HG02970 (cell line): ENCODE measurements around the gene ANKRD34B.
"Not testable (repeated sequence)": the region's sequence is repeated elsewhere in the genome, so short reads cannot be mapped to it uniquely, and the experiment has no call there.

Experiments
- ATAC-seq: cut with Tn5 transposase; IDR thresholded peaks from one replicate; pipeline ENCODE4 v1.9.1; 2021; ENCODE audit warnings: mild to moderate bottlenecking, moderate library complexity, moderate number of reproducible peaks; ENCODE audit not compliant: unreplicated experiment, low FRiP score

Gene ANKRD34B

GRCh38 chr5:80569961-80570786 lies at the start of gene ANKRD34B:
TSS of gene ANKRD34B (minus strand) at chr5:80570280. CDS start at chr5:80560019, 10,261 bp downstream.
- no peak for ATAC-seq

DNA sequence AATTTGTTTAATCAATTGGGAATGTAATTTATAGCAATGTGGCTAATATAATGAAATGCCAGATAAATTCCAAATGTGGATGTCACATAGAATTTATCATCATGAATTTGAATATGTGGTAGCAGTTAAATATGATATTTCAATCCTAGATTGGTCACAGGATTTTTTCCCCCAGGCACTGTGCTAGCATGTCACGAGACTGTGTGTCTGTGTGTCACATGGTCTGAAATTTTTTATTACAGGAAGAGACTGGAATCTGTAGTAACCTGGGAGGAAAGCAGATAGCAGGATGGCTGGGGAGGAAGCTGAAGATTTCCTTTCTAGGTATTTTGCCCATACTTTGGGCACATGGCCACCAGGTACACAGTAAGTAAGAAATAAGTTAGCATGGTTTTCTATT lies 49.0 kb upstream of the ANKRD34B start:
- no peak for ATAC-seq

GRCh38 chr5:80618438-80618837 lies 48.4 kb upstream of the ANKRD34B start:
- no peak for ATAC-seq

GRCh38 chr5:80615266-80615914 lies 45.3 kb upstream of the ANKRD34B start:
- ATAC-seq: no peak

GRCh38 chr5:80609692-80610091 lies 39.6 kb upstream of the ANKRD34B start:
- ATAC-seq: no peak

DNA sequence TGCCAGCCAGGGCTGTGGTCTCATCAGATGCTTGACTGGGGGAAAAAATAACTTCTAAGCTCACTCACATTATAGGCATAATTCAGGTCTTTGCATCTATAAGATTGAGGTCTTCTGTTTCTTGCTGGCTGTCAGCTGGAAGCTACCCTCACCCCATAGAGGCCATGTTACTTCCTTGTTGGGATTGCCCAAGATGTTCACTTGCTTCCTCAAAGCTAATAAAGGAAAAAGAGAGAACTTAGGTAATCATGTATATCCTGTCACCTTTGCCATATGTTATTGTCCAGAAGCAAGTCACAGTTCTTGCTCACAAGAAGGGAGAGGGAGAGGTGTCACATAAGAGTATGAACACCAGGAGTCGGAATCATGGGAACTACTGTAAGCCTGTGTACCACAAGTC lies 38.7 kb upstream of the ANKRD34B start:
- no peak for ATAC-seq

DNA sequence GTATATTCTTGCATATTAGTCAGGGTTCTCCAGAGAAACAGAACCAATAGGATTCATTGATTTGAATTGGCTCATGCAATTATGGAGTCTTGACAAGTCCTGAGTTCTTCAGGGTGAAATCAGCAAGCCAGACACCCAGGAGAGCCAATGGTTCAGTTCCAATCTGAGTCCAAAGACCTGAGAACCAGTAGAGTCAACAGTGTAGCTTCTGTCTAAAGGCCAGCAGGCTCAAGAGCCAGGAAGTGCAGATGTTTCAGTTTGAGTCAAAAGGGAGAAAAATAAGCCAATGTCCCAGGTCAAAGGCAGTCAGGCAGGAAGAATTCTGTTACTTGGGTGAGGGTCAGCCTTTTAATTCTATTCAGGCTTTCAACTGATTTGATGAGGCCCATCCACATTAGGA lies 37.8 kb upstream of the ANKRD34B start:
- no peak for ATAC-seq

- no peak for ATAC-seq
Observed at GRCh38 chr5:80607343-80607742, 37.3 kb upstream of the ANKRD34B start.

- ATAC-seq: no peak
Observed at GRCh38 chr5:80600943-80601693, 31.0 kb upstream of the ANKRD34B start.

- ATAC-seq: no peak
Observed at GRCh38 chr5:80597500-80597899, 27.4 kb upstream of the ANKRD34B start.

- no peak for ATAC-seq
Observed at GRCh38 chr5:80594810-80595209, 24.7 kb upstream of the ANKRD34B start.

GRCh38 chr5:80592761-80593160 lies 22.7 kb upstream of the ANKRD34B start:
- no peak for ATAC-seq

- ATAC-seq: no peak
Observed at GRCh38 chr5:80592105-80592504, 22.0 kb upstream of the ANKRD34B start.

DNA sequence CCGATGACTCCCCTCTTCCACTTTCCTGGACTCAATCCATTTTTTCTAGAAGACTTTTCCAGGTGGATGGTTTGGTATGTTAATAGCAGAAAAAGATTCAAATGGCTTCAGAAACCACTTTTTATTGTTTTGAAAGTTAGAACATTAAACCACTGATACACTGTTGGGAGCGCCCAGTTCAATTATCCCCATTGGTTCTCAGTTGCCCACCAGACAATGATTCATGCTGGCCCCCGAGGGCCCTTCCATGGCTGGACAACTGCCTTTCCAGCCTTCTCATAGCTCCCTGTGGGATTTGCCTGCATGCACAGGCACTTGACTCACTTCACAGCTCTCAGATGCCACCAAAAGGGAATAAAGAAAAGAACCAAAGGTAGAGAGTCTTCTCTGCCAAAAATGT lies 21.3 kb upstream of the ANKRD34B start:
- no peak for ATAC-seq

DNA sequence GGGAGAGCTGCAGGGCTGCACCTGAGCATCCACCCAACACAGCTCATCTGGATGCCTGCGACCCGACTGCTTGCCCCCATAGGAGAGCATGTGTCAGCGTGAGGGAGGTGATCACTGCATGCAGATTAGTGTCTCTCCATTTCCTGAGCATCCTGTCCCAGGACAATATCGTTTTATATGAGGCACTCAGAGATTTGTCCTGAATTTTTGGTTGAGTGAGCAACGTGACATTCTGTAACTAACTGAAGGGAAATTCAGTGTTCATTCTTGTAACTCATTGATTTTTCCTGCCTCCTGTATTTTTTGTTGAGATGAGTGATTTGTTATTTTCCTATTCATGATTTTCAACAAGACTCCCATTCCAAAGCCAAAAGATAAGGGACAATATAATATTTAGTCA lies 20.7 kb upstream of the ANKRD34B start:
- no peak for ATAC-seq

DNA sequence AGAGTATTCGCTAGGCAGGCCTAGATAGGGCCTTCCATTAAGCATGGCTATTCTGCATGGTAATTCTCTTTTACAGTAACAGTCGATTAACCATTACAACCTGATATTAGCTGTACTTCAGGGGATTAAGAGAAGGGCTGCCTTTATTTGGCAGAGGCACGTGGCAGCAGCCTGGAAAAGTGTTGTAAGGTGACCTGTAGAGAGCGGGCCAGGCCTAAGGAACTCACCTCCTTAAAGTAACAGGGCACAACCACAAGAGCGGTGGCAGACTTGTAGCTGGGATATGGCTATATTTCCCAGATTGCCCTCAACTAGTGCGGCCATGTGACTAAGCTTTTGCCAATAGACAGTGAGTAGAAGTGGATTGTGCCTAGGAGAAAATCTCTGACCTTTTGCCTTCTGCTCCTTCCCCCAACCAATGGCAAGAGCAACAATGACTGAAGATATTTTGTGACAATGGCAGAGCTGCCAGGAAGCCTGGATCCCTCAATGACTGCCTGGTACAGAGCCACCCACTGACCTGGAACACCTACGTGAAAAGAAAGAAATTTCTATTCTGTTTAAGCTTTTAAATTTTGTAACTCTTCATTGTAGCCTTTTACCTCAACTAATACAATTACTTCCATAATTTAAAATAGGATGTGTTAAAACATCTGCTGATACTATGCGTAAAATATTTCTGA lies 18.9 kb upstream of the ANKRD34B start:
- no peak for ATAC-seq

- no peak for ATAC-seq
Observed at GRCh38 chr5:80584770-80585169, 14.7 kb upstream of the ANKRD34B start.

- ATAC-seq: not testable (repeated sequence)
Observed at GRCh38 chr5:80580291-80580690, 10.2 kb upstream of the ANKRD34B start.

DNA sequence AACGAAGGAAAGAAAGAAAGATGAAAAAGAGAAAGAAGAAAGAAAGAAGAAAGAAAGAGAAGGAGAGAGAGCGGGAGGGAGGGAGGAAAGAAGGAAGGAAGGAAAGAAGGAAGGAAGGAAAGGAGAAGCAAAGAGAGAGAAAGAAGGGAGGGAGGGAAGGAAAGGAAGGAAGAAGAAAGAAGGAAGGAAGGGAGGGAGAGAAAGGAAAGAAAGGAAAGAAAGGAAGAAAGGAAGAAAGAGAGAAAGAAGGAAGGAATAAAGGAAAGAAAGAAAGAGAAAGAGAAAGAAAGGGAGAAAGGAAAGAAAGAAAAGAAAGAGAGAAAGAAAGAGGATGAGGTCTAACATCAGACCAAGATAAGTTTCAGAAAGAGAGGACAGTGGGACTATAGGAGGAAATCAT lies 9.0 kb upstream of the ANKRD34B start:
- no peak for ATAC-seq

GRCh38 chr5:80577707-80578106 lies 7.6 kb upstream of the ANKRD34B start:
- no peak for ATAC-seq

DNA sequence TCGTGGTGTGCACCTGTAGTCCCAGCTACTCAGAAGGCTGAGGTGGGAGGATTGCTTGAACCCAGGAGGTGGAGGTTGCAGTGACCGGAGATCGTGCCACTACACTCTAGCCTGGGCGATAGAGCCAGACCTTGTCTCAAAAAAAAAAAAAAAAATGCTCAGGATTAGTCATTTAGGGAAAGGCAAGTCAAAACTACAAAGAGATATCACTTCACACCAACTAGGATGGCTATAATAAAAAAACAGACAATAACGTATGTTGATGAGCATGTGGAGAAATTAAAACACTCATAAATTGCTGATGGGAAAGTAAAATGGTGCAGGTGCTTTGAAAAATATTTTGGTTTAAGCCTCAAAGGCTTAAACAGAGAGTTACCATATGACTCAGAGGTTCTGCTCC lies 6.3 kb upstream of the ANKRD34B start:
- no peak for ATAC-seq
